Liver (tissue), 9 donors: ENCODE measurements around the gene HSD17B13. TPM values are rescaled to one million over a fixed set of nuclear protein-coding genes. Genes with fewer than 3 reads are reported as not detected.
"Not testable (repeated sequence)": the region's sequence is repeated elsewhere in the genome, so short reads cannot be mapped to it uniquely, and the experiment has no call there.

ENCODE experiments used
- DNase-seq: peaks from one replicate; pipeline ENCODE4 v3.0.0-alpha.2; 2017; ENCODE audit warnings: low spot score
- H3K27ac ChIP-seq, 2 donors: one replicate each; pipeline ENCODE4 v1.7.0; 2013; ENCODE audit warnings: inconsistent platforms in 2 of 2, low read length in 2 of 2, control low read depth in 1 of 2, low read depth in 1 of 2, mild to moderate bottlenecking in 1 of 2
- H3K27me3 ChIP-seq, 4 donors: one replicate each; pipeline versions ENCODE4 v1.6.1 to v1.7.0; 2013; ENCODE audit warnings: low read length in 3 of 4, inconsistent platforms in 1 of 4, mild to moderate bottlenecking in 1 of 4, moderate library complexity in 1 of 4; ENCODE audit not compliant: control insufficient read depth in 4 of 4, insufficient read depth in 4 of 4
- H3K36me3 ChIP-seq, 4 donors: one replicate each; pipeline versions ENCODE4 v1.6.1 to v1.7.0; 2013; ENCODE audit warnings: low read length in 3 of 4, mild to moderate bottlenecking in 3 of 4, low read depth in 1 of 4, moderate library complexity in 1 of 4; ENCODE audit not compliant: control insufficient read depth in 4 of 4, insufficient read depth in 3 of 4
- H3K4me1 ChIP-seq, 4 donors: one replicate each; pipeline versions ENCODE4 v1.6.1 to v1.7.0; 2013; ENCODE audit warnings: low read length in 3 of 4, mild to moderate bottlenecking in 3 of 4, moderate library complexity in 1 of 4; ENCODE audit not compliant: control insufficient read depth in 4 of 4, insufficient read depth in 4 of 4
- H3K4me3 ChIP-seq, 3 donors: one replicate each; pipeline versions ENCODE4 v1.6.1 to v1.7.0; 2013; ENCODE audit warnings: low read length in 3 of 3, control low read depth in 1 of 3, low read depth in 1 of 3, mild to moderate bottlenecking in 1 of 3
- H3K9ac ChIP-seq, 2 donors: one replicate each; pipeline ENCODE4 v1.7.0; 2013; ENCODE audit warnings: low read length in 2 of 2, mild to moderate bottlenecking in 2 of 2, moderate library complexity in 2 of 2, control low read depth in 1 of 2, low read depth in 1 of 2
- H3K9me3 ChIP-seq, 4 donors: one replicate each; pipeline versions ENCODE4 v1.6.1 to v1.7.0; 2013; ENCODE audit warnings: low read length in 3 of 4; ENCODE audit not compliant: control insufficient read depth in 4 of 4
- ATF3 ChIP-seq: IDR thresholded peaks from 2 replicates; pipeline ENCODE4 v1.6.1; 2016; ENCODE audit warnings: antibody characterized with exemption
- EGR1 ChIP-seq, 2 donors: IDR thresholded peaks; 2 replicates each; pipeline ENCODE4 v1.6.1; 2016 to 2018; ENCODE audit warnings: antibody characterized with exemption in 2 of 2, low read depth in 2 of 2
- FOXA1 ChIP-seq: IDR thresholded peaks from 2 replicates; pipeline ENCODE4 v1.6.1; 2016; ENCODE audit warnings: antibody characterized with exemption
- FOXA2 ChIP-seq: IDR thresholded peaks from 2 replicates; pipeline ENCODE4 v1.6.1; 2016; ENCODE audit warnings: antibody characterized with exemption
- GABPA ChIP-seq, 2 donors: IDR thresholded peaks in 1 of 2; conservative IDR thresholded peaks in 1 of 2; 2 replicates each; pipeline ENCODE4 v1.6.1; 2016; ENCODE audit warnings: antibody characterized with exemption in 2 of 2, mild to moderate bottlenecking in 1 of 2, moderate library complexity in 1 of 2
- HNF4A ChIP-seq, 2 donors: conservative IDR thresholded peaks; 2 replicates each; pipeline ENCODE4 v1.6.1; 2016; ENCODE audit warnings: antibody characterized with exemption in 2 of 2, mild to moderate bottlenecking in 2 of 2
- JUND ChIP-seq, 2 donors: IDR thresholded peaks; 2 replicates each; pipeline ENCODE4 v1.6.1; 2016; ENCODE audit warnings: antibody characterized with exemption in 2 of 2
- MAX ChIP-seq: IDR thresholded peaks from 2 replicates; pipeline ENCODE4 v1.6.1; 2016; ENCODE audit warnings: antibody characterized with exemption
- RAD21 ChIP-seq, 2 donors: IDR thresholded peaks; 2 replicates each; pipeline ENCODE4 v1.6.1; 2016; ENCODE audit warnings: antibody characterized with exemption in 2 of 2, mild to moderate bottlenecking in 2 of 2
- SP1 ChIP-seq: IDR thresholded peaks from 2 replicates; pipeline ENCODE4 v1.6.1; 2018; ENCODE audit warnings: antibody characterized with exemption, mild to moderate bottlenecking
- TAF1 ChIP-seq: conservative IDR thresholded peaks from 2 replicates; pipeline ENCODE4 v1.6.1; 2016; ENCODE audit warnings: antibody characterized with exemption, mild to moderate bottlenecking
- YY1 ChIP-seq: IDR thresholded peaks from 2 replicates; pipeline ENCODE4 v1.6.1; 2016; ENCODE audit warnings: antibody characterized with exemption, mild to moderate bottlenecking
- ZBTB33 ChIP-seq: IDR thresholded peaks from 2 replicates; pipeline ENCODE4 v1.6.1; 2016; ENCODE audit warnings: antibody characterized with exemption
- WGBS: extraction: QIAGEN DNeasy Blood & Tissue Kit; methylation state at CpG from one replicate; pipeline ENCODE4 v1.1.7; 2013; 5-methylcytosine and 5-hydroxymethylcytosine counted together
- polyA plus RNA-seq, 2 donors: library from polyadenylated mRNA; stranded (reverse) in 1 of 2; unstranded in 1 of 2; fragments of 200-250 nt in 1 of 2; fragments of >200 nt in 1 of 2; fragmentation: Nextera tagmentation in 1 of 2; extraction: Ambion mirVana in 1 of 2; gene quantifications; one replicate each; pipeline versions ENCODE4 v1.2.1 to v1.2.3, GENCODE V29; 2013 to 2015
- total RNA-seq, 2 donors: library from RNA; depleted of rRNA; stranded (reverse); fragments of >200 nt; gene quantifications; one replicate each; pipeline ENCODE4 v1.2.3, GENCODE V29; 2014
- donor health status: healthy.
- donor health status: healthy.
- donor health status: healthy.
- donor health status: healthy.
- donor health status: healthy.

The HSD17B13 gene
- total and polyA plus RNA-seq, 4 donors, result 0.09 to 61.7 (median 22.8) TPM

- Histone ChIP-seq H3K36me3 (no peaks in the 10 kb centered on the region), H3K9ac (no peak overlapping the region), H3K4me1 (peaks cover 0 to 2% (median under 1%) of the 10 kb centered on the region in 4 donors), H3K27me3 (no peaks in the 10 kb centered on the region), H3K4me3 (no peak overlapping the region), H3K9me3 (no peaks in the 10 kb centered on the region), H3K27ac (no peak overlapping the region)
- WGBS, result 88% methylated on average over 1 of the region's 1 CpG
- TF ChIP-seq TAF1 (no peak), HNF4A (conservative IDR thresholded peaks at IDR 0.05) (peak in 1 of 2 donors; percentile 20), FOXA2 (no peak), JUND (IDR thresholded peaks at IDR 0.05) (no peak), GABPA (IDR thresholded peaks at IDR 0.05 in 1 of 2, conservative IDR thresholded peaks at IDR 0.05 in 1 of 2) (no peak), YY1 (no peak)
- DNase-seq, result no peak
Observed at GRCh38 chr4:87286970-87287369, 35.7 kb downstream of the HSD17B13 start.

- not testable (repeated sequence) for H3K4me1 ChIP-seq, H3K4me3 ChIP-seq, H3K9me3 ChIP-seq, H3K9ac ChIP-seq, H3K36me3 ChIP-seq, DNase-seq, H3K27ac ChIP-seq, H3K27me3 ChIP-seq
- TF ChIP-seq SP1, result peak; percentile 22
- TF ChIP-seq HNF4A (conservative IDR thresholded peaks at IDR 0.05), result peak; percentile 71 to 80
Observed at GRCh38 chr4:87284268-87284667, 38.4 kb downstream of the HSD17B13 start.

GRCh38 chr4:87283151-87283550 lies 39.5 kb downstream of the HSD17B13 start:
- no peak overlapping the region for H3K4me3 ChIP-seq

More at GRCh38 chr4:87283151-87283550, 39.5 kb downstream of the HSD17B13 start:
- Histone ChIP-seq H3K9ac (no peak overlapping the region), H3K27me3 (no peaks in the 10 kb centered on the region), H3K4me1 (peaks cover 0 to 11% (median under 1%) of the 10 kb centered on the region in 4 donors), H3K9me3 (no peaks in the 10 kb centered on the region), H3K36me3 (no peaks in the 10 kb centered on the region), H3K27ac (no peak overlapping the region)
- no peak for DNase-seq
- 93% methylated on average over 3 of the region's 3 CpGs for WGBS
- TF ChIP-seq RAD21 (IDR thresholded peaks at IDR 0.05) (no peak), EGR1 (IDR thresholded peaks at IDR 0.05; ENCODE audit: low read depth in 2 of 2) (no peak), JUND (IDR thresholded peaks at IDR 0.05) (no peak), ZBTB33 (no peak), MAX (no peak), FOXA1 (no peak), ATF3 (no peak), YY1 (no peak), FOXA2 (no peak)
